ENCODE data around the gene SCYL1.

SCYL1 gene

GRCh38 chr11:65555693-65556231 is 30.9 kb downstream of the SCYL1 start:
- no peak overlapping the region for H3K4me3 ChIP-seq (ENCODE audit: low read depth, low read length)
- no peak for TF ChIP-seq CTCF (IDR thresholded peaks at IDR 0.05; ENCODE audit: insufficient read depth, low read depth, low read length, missing control alignments)
- no peak for DNase-seq (ENCODE audit: low read depth)

GRCh38 chr11:65556470-65557279 is 31.8 kb downstream of the SCYL1 start:
- no peak overlapping the region for H3K4me3 ChIP-seq (ENCODE audit: low read depth, low read length)
- no peak for TF ChIP-seq CTCF (IDR thresholded peaks at IDR 0.05; ENCODE audit: insufficient read depth, low read depth, low read length, missing control alignments)
- no peak for DNase-seq (ENCODE audit: low read depth)

GRCh38 chr11:65557280-65558001 is 32.6 kb downstream of the SCYL1 start:
- no peak for DNase-seq (ENCODE audit: low read depth)
- TF ChIP-seq CTCF (IDR thresholded peaks at IDR 0.05; ENCODE audit: insufficient read depth, low read depth, low read length, missing control alignments) = no peak
- no peak overlapping the region for H3K4me3 ChIP-seq (ENCODE audit: low read depth, low read length)

- no peak for TF ChIP-seq CTCF (IDR thresholded peaks at IDR 0.05; ENCODE audit: insufficient read depth, low read depth, low read length, missing control alignments)
- H3K4me3 ChIP-seq (ENCODE audit: low read depth, low read length) = peak within 1 kb of the TSS; percentile 12; the same call in 1 of the 2 replicates
- DNase-seq (ENCODE audit: low read depth) = no peak
Measured at GRCh38 chr11:65558002-65558929, 33.4 kb downstream of the SCYL1 start, which contains the start of gene LTBP3. LTBP3 (minus strand) TSS chr11:65558359; CDS start chr11:65557959, 400 bp downstream.

GRCh38 chr11:65558930-65559509 is 34.1 kb downstream of the SCYL1 start:
- H3K4me3 ChIP-seq (ENCODE audit: low read depth, low read length) = no peak overlapping the region
- no peak for DNase-seq (ENCODE audit: low read depth)
- TF ChIP-seq CTCF (IDR thresholded peaks at IDR 0.05; ENCODE audit: insufficient read depth, low read depth, low read length, missing control alignments) = no peak

- no peak for TF ChIP-seq CTCF (IDR thresholded peaks at IDR 0.05; ENCODE audit: insufficient read depth, low read depth, low read length, missing control alignments)
- DNase-seq (ENCODE audit: low read depth) = no peak
- no peak overlapping the region for H3K4me3 ChIP-seq (ENCODE audit: low read depth, low read length)
Measured at GRCh38 chr11:65559535-65559934, 34.7 kb downstream of the SCYL1 start.
